ENCODE measurements around the gene ASB2.
A peak's percentile ranks its signal among the peaks of the same experiment; 100 is the strongest.

ASB2 gene

GRCh38 chr14:93926245-93926872 is 50.0 kb downstream of the ASB2 start:
- peak in 1 of 2 experiments; percentile 27 for DNase-seq

- no peak for DNase-seq
These were observed 50.9 kb downstream of the ASB2 start for GRCh38 chr14:93925374-93925895.

GRCh38 chr14:93924592-93925355 is 51.6 kb downstream of the ASB2 start:
- DNase-seq = no peak

GRCh38 chr14:93923626-93924025 is 52.7 kb downstream of the ASB2 start:
- no peak for DNase-seq

GRCh38 chr14:93921001-93921806 is 55.2 kb downstream of the ASB2 start:
- DNase-seq = no peak

GRCh38 chr14:93917141-93917540 is 59.2 kb downstream of the ASB2 start:
- DNase-seq = no peak

- DNase-seq = no peak
These were observed 59.9 kb downstream of the ASB2 start for GRCh38 chr14:93916498-93916897.

GRCh38 chr14:93915800-93916199 is 60.6 kb downstream of the ASB2 start:
- no peak for DNase-seq

- no peak for DNase-seq
These were observed 61.2 kb downstream of the ASB2 start for GRCh38 chr14:93915070-93915705.

- DNase-seq = no peak
These were observed 62.1 kb downstream of the ASB2 start for GRCh38 chr14:93914278-93914677.

- no peak for DNase-seq
These were observed 63.6 kb downstream of the ASB2 start for GRCh38 chr14:93912782-93913181.

- DNase-seq = no peak
These were observed 64.3 kb downstream of the ASB2 start for GRCh38 chr14:93911975-93912615.

GRCh38 chr14:93909429-93910128 is 66.8 kb downstream of the ASB2 start:
- DNase-seq = no peak

GRCh38 chr14:93906341-93907329 is 69.7 kb downstream of the ASB2 start:
- DNase-seq = peak; percentile 53 to 64

- no peak for DNase-seq
These were observed 70.7 kb downstream of the ASB2 start for GRCh38 chr14:93905623-93906022.

- DNase-seq = peak in 1 of 2 experiments; percentile 5
These were observed 72.8 kb downstream of the ASB2 start for GRCh38 chr14:93903342-93904184.

GRCh38 chr14:93902619-93903307 is 73.6 kb downstream of the ASB2 start:
- DNase-seq = no peak

GRCh38 chr14:93901813-93902212 is 74.6 kb downstream of the ASB2 start:
- no peak for DNase-seq

- no peak for DNase-seq
These were observed 77.6 kb downstream of the ASB2 start for GRCh38 chr14:93898731-93899130.

Measured in SHP77 (cell line).